ENCODE measurements around the gene KCNK1. TPM values are rescaled to one million over a fixed set of nuclear protein-coding genes. Genes with fewer than 3 reads are reported as not detected.

The KCNK1 gene
- total RNA-seq, 1 experiment from 2014 or later = not detected

DNA sequence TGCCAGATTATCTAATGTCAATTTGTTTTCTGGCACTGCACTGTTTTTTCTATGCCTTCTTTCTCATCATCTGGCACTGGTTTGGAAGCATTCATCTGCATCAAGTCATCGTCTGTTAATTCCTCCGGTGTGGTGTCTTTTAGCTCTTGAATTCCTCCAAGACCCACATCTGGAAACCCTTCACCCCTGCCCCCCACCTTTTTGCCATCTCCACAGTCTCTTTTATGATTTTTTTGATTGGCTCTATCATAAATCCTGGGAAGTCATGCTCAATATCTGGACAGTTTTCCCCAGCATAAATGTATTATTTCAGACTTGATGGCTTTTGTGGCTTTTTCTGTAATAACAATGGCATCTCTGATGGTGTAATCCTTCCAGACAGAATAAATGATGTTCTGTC, 10.4 kb upstream of the KCNK1 start:
- Mint-ChIP-seq H3K9me3 (ENCODE audit: unreplicated experiment) (peaks cover 8% of the 10 kb centered on the region), H3K27me3 (ENCODE audit: insufficient read depth, unreplicated experiment) (peaks cover 7% of the 10 kb centered on the region), H3K36me3 (ENCODE audit: insufficient read depth, unreplicated experiment) (no peaks in the 10 kb centered on the region), H3K4me1 (ENCODE audit: low read depth, unreplicated experiment) (no peaks in the 10 kb centered on the region), H3K27ac (ENCODE audit: unreplicated experiment) (no peak overlapping the region), H3K4me3 (ENCODE audit: unreplicated experiment) (no peak overlapping the region)
- intact Hi-C loops (cut with micrococcal nuclease; ENCODE audit: unreplicated experiment) = no loop called here
- H3K4me3 ChIP-seq (ENCODE audit: low read depth, low read length) = no peak overlapping the region
- H3K27me3 ChIP-seq (replicated peaks; ENCODE audit: control insufficient read depth, insufficient read depth, low read length) = no peaks in the 10 kb centered on the region
- ChIA-PET CTCF (no interaction called here), POLR2A (no interaction called here)
- H3K4me1 ChIP-seq = no peaks in the 10 kb centered on the region
- H3K9me3 ChIP-seq = no peaks in the 10 kb centered on the region
- BruUV-seq (replicated peaks) = no TSS peak
- TF ChIP-seq, protein P1, sequence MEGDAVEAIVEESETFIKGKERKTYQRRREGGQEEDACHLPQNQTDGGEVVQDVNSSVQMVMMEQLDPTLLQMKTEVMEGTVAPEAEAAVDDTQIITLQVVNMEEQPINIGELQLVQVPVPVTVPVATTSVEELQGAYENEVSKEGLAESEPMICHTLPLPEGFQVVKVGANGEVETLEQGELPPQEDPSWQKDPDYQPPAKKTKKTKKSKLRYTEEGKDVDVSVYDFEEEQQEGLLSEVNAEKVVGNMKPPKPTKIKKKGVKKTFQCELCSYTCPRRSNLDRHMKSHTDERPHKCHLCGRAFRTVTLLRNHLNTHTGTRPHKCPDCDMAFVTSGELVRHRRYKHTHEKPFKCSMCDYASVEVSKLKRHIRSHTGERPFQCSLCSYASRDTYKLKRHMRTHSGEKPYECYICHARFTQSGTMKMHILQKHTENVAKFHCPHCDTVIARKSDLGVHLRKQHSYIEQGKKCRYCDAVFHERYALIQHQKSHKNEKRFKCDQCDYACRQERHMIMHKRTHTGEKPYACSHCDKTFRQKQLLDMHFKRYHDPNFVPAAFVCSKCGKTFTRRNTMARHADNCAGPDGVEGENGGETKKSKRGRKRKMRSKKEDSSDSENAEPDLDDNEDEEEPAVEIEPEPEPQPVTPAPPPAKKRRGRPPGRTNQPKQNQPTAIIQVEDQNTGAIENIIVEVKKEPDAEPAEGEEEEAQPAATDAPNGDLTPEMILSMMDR (IDR thresholded peaks at IDR 0.05; ENCODE audit: insufficient read depth in 1 of 2, low read depth in 1 of 2, low read length in 1 of 2, severe bottlenecking in 1 of 2, unreplicated experiment in 1 of 2) = no peak
- no peak for DNase-seq
- H3K36me3 ChIP-seq (ENCODE audit: control insufficient read depth, insufficient read depth, low read length) = no peaks in the 10 kb centered on the region

DNA sequence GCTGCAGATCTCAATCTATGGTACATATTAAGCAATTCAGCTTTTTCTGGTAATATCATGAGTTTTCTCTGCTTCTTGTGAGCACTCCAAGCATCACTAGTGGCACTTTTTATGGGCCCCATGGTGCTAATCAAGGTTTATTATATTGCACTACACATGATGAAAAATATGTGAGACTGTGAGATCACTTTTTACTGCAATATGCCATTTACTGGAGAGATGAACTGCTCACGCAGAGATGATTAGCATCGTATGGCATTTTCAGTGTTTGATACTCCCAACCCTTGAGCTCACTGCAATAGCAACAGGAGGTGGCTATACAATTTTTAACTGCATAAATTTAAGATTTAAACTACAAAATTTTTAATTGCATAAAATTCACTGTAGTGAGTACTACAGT, 8.7 kb upstream of the KCNK1 start:
- Mint-ChIP-seq H3K27me3 (ENCODE audit: insufficient read depth, unreplicated experiment) (peaks cover 10% of the 10 kb centered on the region), H3K9me3 (ENCODE audit: unreplicated experiment) (peaks cover 8% of the 10 kb centered on the region), H3K36me3 (ENCODE audit: insufficient read depth, unreplicated experiment) (no peaks in the 10 kb centered on the region), H3K4me3 (ENCODE audit: unreplicated experiment) (no peak overlapping the region), H3K4me1 (ENCODE audit: low read depth, unreplicated experiment) (no peaks in the 10 kb centered on the region), H3K27ac (ENCODE audit: unreplicated experiment) (no peak overlapping the region)
- ChIA-PET CTCF (no interaction called here), POLR2A (no interaction called here)
- no peaks in the 10 kb centered on the region for H3K9me3 ChIP-seq
- TF ChIP-seq, protein P1 (IDR thresholded peaks at IDR 0.05; ENCODE audit: insufficient read depth in 1 of 2, low read depth in 1 of 2, low read length in 1 of 2, severe bottlenecking in 1 of 2, unreplicated experiment in 1 of 2) = no peak
- no peak for DNase-seq
- no peaks in the 10 kb centered on the region; the same call in 1 of the 2 replicates for H3K27me3 ChIP-seq (replicated peaks; ENCODE audit: control insufficient read depth, insufficient read depth, low read length)
- H3K36me3 ChIP-seq (ENCODE audit: control insufficient read depth, insufficient read depth, low read length) = no peaks in the 10 kb centered on the region
- H3K4me1 ChIP-seq = no peaks in the 10 kb centered on the region
- intact Hi-C loops (cut with micrococcal nuclease; ENCODE audit: unreplicated experiment) = no loop called here
- BruUV-seq (replicated peaks) = no TSS peak
- H3K4me3 ChIP-seq (ENCODE audit: low read depth, low read length) = no peak overlapping the region

DNA sequence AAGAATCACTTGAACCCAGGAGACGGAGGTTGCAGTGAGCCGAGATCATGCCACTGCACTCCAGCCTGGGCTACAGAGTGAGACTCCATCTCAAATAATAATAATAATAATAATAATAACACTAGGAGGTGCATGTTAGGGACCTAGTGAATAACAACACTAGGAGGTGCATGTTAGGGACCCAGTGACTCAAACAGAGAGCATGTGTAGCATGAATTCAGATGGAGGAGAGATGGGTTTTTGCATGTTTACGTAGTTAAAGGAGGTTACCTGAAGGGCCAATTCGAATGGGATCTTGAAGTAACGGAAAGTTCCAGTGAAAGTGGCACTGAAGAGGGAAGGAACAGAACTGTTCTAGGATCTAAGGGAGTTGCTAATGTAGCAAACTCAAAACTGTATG, 7.1 kb upstream of the KCNK1 start:
- H3K27me3 Mint-ChIP-seq (ENCODE audit: insufficient read depth, unreplicated experiment) = peaks cover 15% of the 10 kb centered on the region
- peaks cover 8% of the 10 kb centered on the region for H3K9me3 Mint-ChIP-seq (ENCODE audit: unreplicated experiment)
- ChIA-PET POLR2A (no interaction called here), CTCF (no interaction called here)
- no peaks in the 10 kb centered on the region for H3K4me1 Mint-ChIP-seq (ENCODE audit: low read depth, unreplicated experiment)
- intact Hi-C loops (cut with micrococcal nuclease; ENCODE audit: unreplicated experiment) = no loop called here
- no peak overlapping the region for H3K4me3 Mint-ChIP-seq (ENCODE audit: unreplicated experiment)
- Histone ChIP-seq H3K27me3 (replicated peaks; ENCODE audit: control insufficient read depth, insufficient read depth, low read length) (no peaks in the 10 kb centered on the region; the same call in 1 of the 2 replicates), H3K36me3 (ENCODE audit: control insufficient read depth, insufficient read depth, low read length) (no peaks in the 10 kb centered on the region), H3K4me3 (ENCODE audit: low read depth, low read length) (no peak overlapping the region), H3K9me3 (no peaks in the 10 kb centered on the region), H3K4me1 (no peaks in the 10 kb centered on the region)
- BruUV-seq (replicated peaks) = no TSS peak
- TF ChIP-seq, protein P1 (IDR thresholded peaks at IDR 0.05; ENCODE audit: insufficient read depth in 1 of 2, low read depth in 1 of 2, low read length in 1 of 2, severe bottlenecking in 1 of 2, unreplicated experiment in 1 of 2) = no peak
- no peak for DNase-seq
- H3K36me3 Mint-ChIP-seq (ENCODE audit: insufficient read depth, unreplicated experiment) = no peaks in the 10 kb centered on the region
- H3K27ac Mint-ChIP-seq (ENCODE audit: unreplicated experiment) = no peak overlapping the region
